Measurements from ENCODE around the gene PRR36. TPM values are rescaled to one million over a fixed set of nuclear protein-coding genes. Genes with fewer than 3 reads are reported as not detected.

PRR36 gene
- total RNA-seq, 2 experiments from 2014 or later = 0.25 to 0.30 TPM

GRCh38 chr19:7874897-7875273 lies 695 bp upstream of the PRR36 start:
- ChIA-PET POLR2A (interaction anchor here (0.6 to 1.2 kb wide), 2 partner anchors 45 to 298 kb away, joined by 3 to 4 read pairs; partner anchors contain the start of gene SNAPC2), CTCF (interaction anchor here (1.4 kb wide), 1 partner anchor 29 kb away, joined by 3 read pairs; the partner anchor contains the start of gene MAP2K7)
- DNase-seq (peak in 1 of 14 experiments; percentile 21), ATAC-seq (ENCODE audit: poor library complexity) (no peak)
- Histone ChIP-seq H3K4me1 (ENCODE audit: insufficient read depth, low read length) (peaks cover 43% of the 10 kb centered on the region), H3K27me3 (ENCODE audit: control insufficient read depth in 1 of 2, insufficient read depth in 2 of 2, low read length in 2 of 2) (peaks cover 22 to 27% of the 10 kb centered on the region in 2 experiments), H3K4me3 (ENCODE audit: low read length) (peak overlapping the region; percentile 38), H3K36me3 (ENCODE audit: insufficient read depth, low read length) (no peaks in the 10 kb centered on the region), H3K27ac (ENCODE audit: low read depth in 1 of 2, low read length in 2 of 2) (no peak overlapping the region), H3K9me3 (ENCODE audit: control insufficient read depth in 1 of 2, insufficient read depth in 1 of 2, low read length in 2 of 2) (peaks cover 0 to 43% of the 10 kb centered on the region in 2 experiments)
- H3K4me1 Mint-ChIP-seq (ENCODE audit: low read depth) = peaks cover 26% of the 10 kb centered on the region
- H3K27ac Mint-ChIP-seq = no peak overlapping the region
- H3K27me3 Mint-ChIP-seq = peaks cover 34% of the 10 kb centered on the region
- no peaks in the 10 kb centered on the region for H3K9me3 Mint-ChIP-seq
- no peaks in the 10 kb centered on the region for H3K36me3 Mint-ChIP-seq (ENCODE audit: low read depth)
- no peak for TF ChIP-seq CTCF (IDR thresholded peaks at IDR 0.05)
- H3K4me3 Mint-ChIP-seq = peak overlapping the region; percentile 38
- intact Hi-C loops (cut with DNase I, micrococcal nuclease) = no loop called here

GRCh38 chr19:7873304-7874075 lies 700 bp downstream of the PRR36 start:
- TF ChIP-seq CTCF (IDR thresholded peaks at IDR 0.05) = no peak
- H3K4me1 Mint-ChIP-seq (ENCODE audit: low read depth) = peaks cover 32% of the 10 kb centered on the region
- ChIA-PET POLR2A (no interaction called here), CTCF (no interaction called here)
- Histone ChIP-seq H3K4me1 (ENCODE audit: insufficient read depth, low read length) (peaks cover 55% of the 10 kb centered on the region), H3K36me3 (ENCODE audit: insufficient read depth, low read length) (no peaks in the 10 kb centered on the region), H3K27ac (ENCODE audit: low read depth in 1 of 2, low read length in 2 of 2) (no peak overlapping the region), H3K9me3 (ENCODE audit: control insufficient read depth in 1 of 2, insufficient read depth in 1 of 2, low read length in 2 of 2) (peaks cover 0 to 43% of the 10 kb centered on the region in 2 experiments), H3K27me3 (ENCODE audit: control insufficient read depth in 1 of 2, insufficient read depth in 2 of 2, low read length in 2 of 2) (peaks cover 22 to 27% of the 10 kb centered on the region in 2 experiments), H3K4me3 (ENCODE audit: low read length) (no peak overlapping the region)
- ATAC-seq (ENCODE audit: poor library complexity) (no peak), DNase-seq (peak in 1 of 14 experiments; percentile 46)
- no peaks in the 10 kb centered on the region for H3K9me3 Mint-ChIP-seq
- no peaks in the 10 kb centered on the region for H3K36me3 Mint-ChIP-seq (ENCODE audit: low read depth)
- intact Hi-C loops (cut with DNase I, micrococcal nuclease) = loop anchor here in 1 of 2 experiments (2.0 kb wide), 1 partner anchor 29 kb away; the partner anchor contains the start of gene MAP2K7
- no peak overlapping the region for H3K27ac Mint-ChIP-seq
- H3K27me3 Mint-ChIP-seq = peaks cover 34% of the 10 kb centered on the region
- peak overlapping the region; percentile 65 for H3K4me3 Mint-ChIP-seq

- peaks cover 0 to 43% of the 10 kb centered on the region in 2 experiments for H3K9me3 ChIP-seq (ENCODE audit: control insufficient read depth in 1 of 2, insufficient read depth in 1 of 2, low read length in 2 of 2)
- no peak for ATAC-seq (ENCODE audit: poor library complexity)
- Mint-ChIP-seq H3K4me3 (peak overlapping the region; percentile 57), H3K36me3 (ENCODE audit: low read depth) (no peaks in the 10 kb centered on the region), H3K27me3 (peaks cover 34% of the 10 kb centered on the region), H3K9me3 (no peaks in the 10 kb centered on the region), H3K4me1 (ENCODE audit: low read depth) (peaks cover 35% of the 10 kb centered on the region), H3K27ac (peak overlapping the region; percentile 18)
- no peak for TF ChIP-seq CTCF (IDR thresholded peaks at IDR 0.05)
- H3K27ac ChIP-seq (ENCODE audit: low read depth in 1 of 2, low read length in 2 of 2) = no peak overlapping the region
- peak in 1 of 14 experiments; percentile 26 for DNase-seq
- peaks cover 62% of the 10 kb centered on the region for H3K4me1 ChIP-seq (ENCODE audit: insufficient read depth, low read length)
- peaks cover 22 to 27% of the 10 kb centered on the region in 2 experiments for H3K27me3 ChIP-seq (ENCODE audit: control insufficient read depth in 1 of 2, insufficient read depth in 2 of 2, low read length in 2 of 2)
- no peak overlapping the region for H3K4me3 ChIP-seq (ENCODE audit: low read length)
- H3K36me3 ChIP-seq (ENCODE audit: insufficient read depth, low read length) = no peaks in the 10 kb centered on the region
- ChIA-PET CTCF (no interaction called here), POLR2A (interaction anchor here (1.1 kb wide), 1 partner anchor 48 kb away, joined by 3 read pairs; the partner anchor contains the start of gene SNAPC2)
- intact Hi-C loops (cut with DNase I, micrococcal nuclease) = loop anchor here in 1 of 2 experiments (2.0 kb wide), 1 partner anchor 30 kb away; the partner anchor contains the start of gene MAP2K7
Measured at GRCh38 chr19:7872306-7873204, 1.6 kb downstream of the PRR36 start.

Data from CD4-positive, alpha-beta T cell (primary cell).